ENCODE results near the gene KANK2. TPM values are rescaled to one million over a fixed set of nuclear protein-coding genes. Genes with fewer than 3 reads are reported as not detected.
"Not testable (repeated sequence)": the region's sequence is repeated elsewhere in the genome, so short reads cannot be mapped to it uniquely, and the experiment has no call there.

KANK2 gene
- total RNA-seq, 4 donors from 2014 or later: 41.9 to 283 (median 68.4) TPM

DNA sequence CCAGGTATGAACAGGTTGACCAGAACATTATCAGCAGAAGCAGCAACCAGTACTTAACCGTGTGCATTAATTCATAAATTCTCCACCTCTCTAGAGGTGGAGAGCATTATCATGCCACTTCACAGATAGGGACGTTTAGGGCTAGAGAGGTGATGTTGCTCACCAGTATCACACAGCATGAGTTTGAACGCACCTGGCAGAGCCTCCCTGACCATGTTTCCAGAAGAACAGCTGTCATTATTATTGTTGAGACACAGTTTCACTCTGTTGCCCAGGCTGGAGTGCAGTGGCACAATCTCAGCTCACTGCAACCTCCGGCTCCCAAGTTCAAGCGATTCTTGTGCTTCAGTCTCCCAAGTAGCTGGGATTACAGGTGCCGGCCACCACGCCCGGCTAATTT lies 6.8 kb downstream of the KANK2 start:
- peaks cover 0 to 61% (median 0%) of the 10 kb centered on the region in 4 donors for H3K4me1 ChIP-seq
- no peak for DNase-seq
- TF ChIP-seq POLR2A (IDR thresholded peaks at IDR 0.05) (no peak), CTCF (IDR thresholded peaks at IDR 0.05) (no peak)
- no peaks in the 10 kb centered on the region for H3K27me3 ChIP-seq
- H3K36me3 ChIP-seq: peaks cover 0 to 26% (median 0%) of the 10 kb centered on the region in 3 donors
- no peak overlapping the region for H3K4me3 ChIP-seq
- H3K9me3 ChIP-seq: no peaks in the 10 kb centered on the region
- peak overlapping the region in 3 of 4 donors; percentile 31 to 93 (median 53) for H3K27ac ChIP-seq

- peak overlapping the region in 1 of 4 donors; percentile 41 for H3K27ac ChIP-seq
- H3K4me3 ChIP-seq: no peak overlapping the region
- TF ChIP-seq POLR2A (IDR thresholded peaks at IDR 0.05) (no peak), CTCF (IDR thresholded peaks at IDR 0.05) (no peak)
- H3K27me3 ChIP-seq: no peaks in the 10 kb centered on the region
- H3K36me3 ChIP-seq: peaks cover 0 to 16% (median 0%) of the 10 kb centered on the region in 3 donors
- DNase-seq: no peak
- no peaks in the 10 kb centered on the region for H3K9me3 ChIP-seq
- peaks cover 0 to 34% (median 0%) of the 10 kb centered on the region in 4 donors for H3K4me1 ChIP-seq
Measured at GRCh38 chr19:11187441-11187840, 9.9 kb downstream of the KANK2 start.

DNA sequence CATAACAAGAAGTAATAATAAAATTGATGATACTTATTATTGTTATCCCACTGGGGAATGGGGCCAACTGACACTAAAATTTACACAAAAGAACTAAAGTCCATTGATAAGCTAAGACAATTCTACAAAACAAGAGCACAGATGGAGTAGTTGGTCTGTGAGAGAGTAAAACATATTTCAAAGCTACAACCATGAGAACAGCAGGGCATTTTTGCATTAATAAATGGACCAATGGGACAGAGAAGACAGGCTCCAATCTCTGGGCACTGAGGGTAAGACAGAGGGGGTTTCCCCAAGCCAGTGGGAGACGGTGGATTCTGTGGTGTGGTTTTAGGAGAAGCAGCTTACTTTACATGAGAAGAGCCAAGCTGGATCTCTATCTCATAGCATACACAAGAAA lies 14.4 kb downstream of the KANK2 start:
- Histone ChIP-seq H3K27me3 (no peaks in the 10 kb centered on the region), H3K4me1 (peaks cover 0 to 24% (median 5%) of the 10 kb centered on the region in 4 donors), H3K36me3 (peaks cover 0 to 16% (median 0%) of the 10 kb centered on the region in 3 donors), H3K27ac (no peak overlapping the region), H3K4me3 (no peak overlapping the region), H3K9me3 (no peaks in the 10 kb centered on the region)
- DNase-seq: no peak
- TF ChIP-seq POLR2A (IDR thresholded peaks at IDR 0.05): no peak
- no peak for TF ChIP-seq CTCF (IDR thresholded peaks at IDR 0.05)

DNA sequence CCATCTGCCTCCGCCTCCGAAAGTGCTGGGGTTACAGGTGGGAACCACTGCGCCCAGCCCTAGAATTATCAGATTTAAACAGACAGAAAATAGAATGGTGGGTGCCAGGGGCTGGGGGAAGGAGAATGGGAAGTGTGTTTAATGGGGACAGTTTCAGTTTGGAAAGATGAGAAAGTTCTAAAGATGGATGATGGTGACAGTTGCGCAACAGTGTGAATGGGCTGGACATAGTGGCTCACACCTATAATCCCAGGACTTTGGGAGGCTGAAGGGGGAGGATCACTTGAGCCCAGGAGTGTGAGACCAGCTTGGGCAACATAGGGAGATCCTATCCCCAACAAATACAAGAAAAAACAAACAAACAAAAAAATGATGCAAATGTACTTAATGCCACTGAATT lies 15.9 kb downstream of the KANK2 start:
- Histone ChIP-seq H3K4me1 (peaks cover 0 to 13% (median 5%) of the 10 kb centered on the region in 4 donors), H3K27me3 (no peaks in the 10 kb centered on the region), H3K4me3 (no peak overlapping the region), H3K9me3 (no peaks in the 10 kb centered on the region), H3K36me3 (peaks cover 0 to 29% (median 0%) of the 10 kb centered on the region in 3 donors), H3K27ac (peak overlapping the region in 2 of 4 donors; percentile 38 to 58)
- DNase-seq: no peak
- TF ChIP-seq POLR2A (IDR thresholded peaks at IDR 0.05): no peak
- TF ChIP-seq CTCF (IDR thresholded peaks at IDR 0.05): no peak

DNA sequence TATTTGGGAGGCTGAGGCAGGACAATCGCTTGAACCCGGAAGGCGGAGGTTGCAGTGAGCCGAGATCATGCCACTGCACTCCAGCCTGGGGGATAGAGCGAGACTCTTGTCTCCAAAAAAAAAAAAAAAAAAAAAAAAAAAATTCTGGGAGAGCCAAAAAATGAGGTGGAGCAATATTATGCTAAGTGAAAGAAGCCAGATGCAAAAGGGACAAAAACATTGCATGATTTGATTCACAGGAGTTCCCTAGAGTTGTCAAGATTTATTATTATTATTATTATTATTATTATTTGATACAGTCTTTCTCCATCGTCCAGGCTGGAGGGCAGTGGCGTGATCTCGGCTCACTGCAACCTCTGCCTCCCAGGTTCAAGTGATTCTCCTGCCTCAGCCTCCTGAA lies 16.4 kb downstream of the KANK2 start:
- H3K4me3 ChIP-seq, DNase-seq, H3K9me3 ChIP-seq, H3K27me3 ChIP-seq: not testable (repeated sequence)
- H3K27ac ChIP-seq: peak overlapping the region in 2 of 4 donors; percentile 43 to 60
- peaks cover 0 to 34% (median 0%) of the 10 kb centered on the region in 3 donors for H3K36me3 ChIP-seq
- peaks cover 0 to 13% (median 5%) of the 10 kb centered on the region in 4 donors for H3K4me1 ChIP-seq

DNA sequence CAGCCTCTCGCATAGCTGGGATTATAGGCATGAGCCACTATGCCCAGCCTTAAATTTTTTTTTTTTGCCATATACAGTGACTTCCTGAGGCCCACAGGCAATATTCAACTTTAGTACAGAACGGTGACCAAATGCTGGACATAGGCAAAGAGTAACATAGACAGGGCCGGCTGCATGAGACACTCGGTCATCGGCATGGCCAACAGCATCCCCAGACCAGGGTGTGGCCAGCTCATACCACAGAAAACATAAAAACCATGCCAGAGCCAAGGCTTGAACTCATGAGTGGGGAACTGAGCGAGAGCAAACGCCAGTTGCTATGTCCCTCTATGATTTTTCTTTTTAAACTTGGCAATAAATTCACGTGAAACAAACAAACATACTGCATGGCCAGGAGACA lies 17.0 kb downstream of the KANK2 start:
- H3K27me3 ChIP-seq: no peaks in the 10 kb centered on the region
- DNase-seq: no peak
- H3K4me1 ChIP-seq: peaks cover 0 to 13% (median 5%) of the 10 kb centered on the region in 4 donors
- H3K27ac ChIP-seq: peak overlapping the region in 3 of 4 donors; percentile 25 to 60 (median 43)
- H3K4me3 ChIP-seq: no peak overlapping the region
- H3K9me3 ChIP-seq: no peaks in the 10 kb centered on the region
- TF ChIP-seq POLR2A (IDR thresholded peaks at IDR 0.05): no peak
- no peak for TF ChIP-seq CTCF (IDR thresholded peaks at IDR 0.05)
- peaks cover 0 to 35% (median 0%) of the 10 kb centered on the region in 3 donors for H3K36me3 ChIP-seq

All from Peyer's patch (tissue), 4 donors.